Nephron progenitor cell (in vitro differentiated cells): ENCODE measurements around the gene NFIA.

Source experiments
- DNase-seq: peaks from one replicate; pipeline ENCODE4 v3.0.0; 2021
- H3K27ac Mint-ChIP-seq: 2 replicates; pipeline ENCODE4 v1.8.0; 2021; ENCODE audit warnings: mild to moderate bottlenecking, moderate library complexity, mixed read lengths
- H3K27me3 Mint-ChIP-seq: 2 replicates; pipeline ENCODE4 v1.8.0; 2021; ENCODE audit warnings: mild to moderate bottlenecking, low read depth, mixed read lengths; ENCODE audit not compliant: poor library complexity
- H3K36me3 Mint-ChIP-seq: 2 replicates; pipeline ENCODE4 v1.8.0; 2021; ENCODE audit warnings: low read depth, mixed read lengths
- H3K4me1 Mint-ChIP-seq: 2 replicates; pipeline ENCODE4 v1.8.0; 2021; ENCODE audit warnings: mixed read lengths
- H3K4me3 Mint-ChIP-seq: 2 replicates; pipeline ENCODE4 v1.8.0; 2021; ENCODE audit warnings: mild to moderate bottlenecking, moderate library complexity, mixed read lengths
- H3K9me3 Mint-ChIP-seq: 2 replicates; pipeline ENCODE4 v1.8.0; 2021; ENCODE audit warnings: mild to moderate bottlenecking, moderate library complexity, mixed read lengths
- CTCF ChIP-seq: fragments of 200-600 bp; sonication (generic); IDR thresholded peaks from 2 replicates; pipeline ENCODE4 v1.5.0; 2021; ENCODE audit warnings: antibody characterized with exemption

NFIA gene

GRCh38 chr1:61326713-61327112 lies 244.4 kb downstream of the NFIA start:
- no peak overlapping the region for H3K27ac Mint-ChIP-seq
- no peak for DNase-seq
- H3K4me3 Mint-ChIP-seq: no peak overlapping the region
- H3K36me3 Mint-ChIP-seq: no peaks in the 10 kb centered on the region
- no peak for TF ChIP-seq CTCF
- peaks cover 10% of the 10 kb centered on the region for H3K4me1 Mint-ChIP-seq
- H3K9me3 Mint-ChIP-seq: no peaks in the 10 kb centered on the region
- peaks cover 9% of the 10 kb centered on the region for H3K27me3 Mint-ChIP-seq

- Mint-ChIP-seq H3K27me3 (peaks cover 9% of the 10 kb centered on the region), H3K9me3 (no peaks in the 10 kb centered on the region), H3K4me1 (peaks cover 10% of the 10 kb centered on the region), H3K4me3 (no peak overlapping the region), H3K36me3 (no peaks in the 10 kb centered on the region), H3K27ac (no peak overlapping the region)
- TF ChIP-seq CTCF: no peak
- no peak for DNase-seq
These were observed 245.1 kb downstream of the NFIA start for GRCh38 chr1:61327436-61327835.

GRCh38 chr1:61329556-61329955 lies 247.2 kb downstream of the NFIA start:
- TF ChIP-seq CTCF: no peak
- H3K27ac Mint-ChIP-seq: no peak overlapping the region
- H3K36me3 Mint-ChIP-seq: no peaks in the 10 kb centered on the region
- no peaks in the 10 kb centered on the region for H3K9me3 Mint-ChIP-seq
- peaks cover 5% of the 10 kb centered on the region for H3K4me1 Mint-ChIP-seq
- peaks cover 4% of the 10 kb centered on the region for H3K27me3 Mint-ChIP-seq
- no peak overlapping the region for H3K4me3 Mint-ChIP-seq
- DNase-seq: no peak

GRCh38 chr1:61330018-61330417 lies 247.7 kb downstream of the NFIA start:
- no peak for TF ChIP-seq CTCF
- H3K4me1 Mint-ChIP-seq: peaks cover 10% of the 10 kb centered on the region
- peaks cover 3% of the 10 kb centered on the region for H3K27me3 Mint-ChIP-seq
- no peaks in the 10 kb centered on the region for H3K9me3 Mint-ChIP-seq
- DNase-seq: no peak
- no peak overlapping the region for H3K27ac Mint-ChIP-seq
- H3K36me3 Mint-ChIP-seq: no peaks in the 10 kb centered on the region
- no peak overlapping the region for H3K4me3 Mint-ChIP-seq

- DNase-seq: no peak
- Mint-ChIP-seq H3K36me3 (no peaks in the 10 kb centered on the region), H3K9me3 (no peaks in the 10 kb centered on the region), H3K27ac (no peak overlapping the region), H3K27me3 (peaks cover 3% of the 10 kb centered on the region), H3K4me3 (no peak overlapping the region), H3K4me1 (peaks cover 10% of the 10 kb centered on the region)
- TF ChIP-seq CTCF: no peak
These were observed 248.2 kb downstream of the NFIA start for GRCh38 chr1:61330571-61330970.

GRCh38 chr1:61332196-61332753 lies 249.9 kb downstream of the NFIA start:
- H3K27me3 Mint-ChIP-seq: peaks cover 3% of the 10 kb centered on the region
- H3K4me3 Mint-ChIP-seq: no peak overlapping the region
- DNase-seq: no peak
- no peaks in the 10 kb centered on the region for H3K9me3 Mint-ChIP-seq
- no peak for TF ChIP-seq CTCF
- H3K36me3 Mint-ChIP-seq: no peaks in the 10 kb centered on the region
- no peak overlapping the region for H3K27ac Mint-ChIP-seq
- H3K4me1 Mint-ChIP-seq: peaks cover 16% of the 10 kb centered on the region
